Left renal cortex interstitium (tissue), 4 donors: ENCODE results near the gene SH2D1A. TPM values are rescaled to one million over a fixed set of nuclear protein-coding genes. Genes with fewer than 3 reads are reported as not detected.
"Not testable (repeated sequence)": the region's sequence is repeated elsewhere in the genome, so short reads cannot be mapped to it uniquely, and the experiment has no call there.

Source experiments
- DNase-seq, 4 donors: peaks; one replicate each; pipeline ENCODE4 v3.0.0-alpha.2; 2013; ENCODE audit warnings: low read depth in 4 of 4, low spot score in 2 of 4, missing footprints in 1 of 4
- polyA plus RNA-seq, 4 donors: library from polyadenylated mRNA; unstranded; fragments of 120-200 nt; gene quantifications; one replicate each; pipeline ENCODE4 v1.2.1, GENCODE V29; 2013; ENCODE audit not compliant: insufficient read length in 4 of 4

The SH2D1A gene
- under 1 TPM; 0.17 to 0.34 (median 0.23) TPM for polyA plus RNA-seq

DNA sequence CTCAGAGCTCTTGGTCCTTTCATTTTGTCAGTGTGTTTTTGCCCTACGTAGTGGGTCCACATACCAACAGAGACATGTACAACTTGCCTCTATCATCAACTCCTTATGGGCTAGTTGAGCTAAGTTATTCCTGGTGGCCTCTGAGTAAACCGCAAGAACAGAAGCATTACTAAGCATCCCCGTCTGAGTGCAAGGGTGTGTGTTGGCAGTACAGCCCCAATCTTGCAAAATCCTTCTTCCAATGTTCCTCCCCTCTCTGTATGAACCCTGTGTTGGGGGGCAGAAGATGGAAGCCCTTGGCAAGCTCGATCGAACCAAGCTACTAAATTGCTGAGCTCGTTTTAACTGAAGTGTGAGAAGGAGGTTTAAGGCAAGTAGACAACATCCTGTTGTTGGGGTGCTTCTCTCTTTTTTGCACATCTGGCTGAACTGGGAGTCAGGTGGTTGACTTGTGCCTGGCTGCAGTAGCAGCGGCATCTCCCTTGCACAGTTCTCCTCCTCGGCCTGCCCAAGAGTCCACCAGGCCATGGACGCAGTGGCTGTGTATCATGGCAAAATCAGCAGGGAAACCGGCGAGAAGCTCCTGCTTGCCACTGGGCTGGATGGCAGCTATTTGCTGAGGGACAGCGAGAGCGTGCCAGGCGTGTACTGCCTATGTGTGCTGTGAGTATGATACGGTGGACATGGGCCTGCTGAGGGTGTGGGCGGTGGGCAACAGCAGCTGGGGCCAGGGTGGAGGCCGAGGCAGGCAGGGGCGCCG is at the start of gene SH2D1A:
SH2D1A (plus strand) TSS at position 447 of the 760 bp plus-strand sequence; CDS start at position 527, 80 bp downstream.
- DNase-seq, result no peak

DNA sequence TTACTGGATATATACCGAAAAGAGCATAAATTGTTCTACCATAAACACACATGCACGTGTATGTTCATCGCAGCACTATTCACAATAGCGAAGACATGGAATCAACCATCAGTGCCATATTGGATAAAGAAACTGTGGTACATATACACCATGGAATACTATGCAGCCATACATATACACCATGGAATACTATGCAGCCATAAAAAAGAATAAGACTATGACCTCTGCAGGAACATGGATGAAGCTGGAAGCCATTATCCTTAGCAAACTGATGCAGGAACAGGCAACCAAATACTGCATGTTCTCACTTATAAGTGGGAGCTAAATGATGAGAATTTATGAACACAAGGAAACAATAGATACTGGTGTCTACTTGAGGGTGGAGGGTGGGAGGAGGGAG is 47.0 kb upstream of the SH2D1A start:
- DNase-seq, result not testable (repeated sequence)

DNA sequence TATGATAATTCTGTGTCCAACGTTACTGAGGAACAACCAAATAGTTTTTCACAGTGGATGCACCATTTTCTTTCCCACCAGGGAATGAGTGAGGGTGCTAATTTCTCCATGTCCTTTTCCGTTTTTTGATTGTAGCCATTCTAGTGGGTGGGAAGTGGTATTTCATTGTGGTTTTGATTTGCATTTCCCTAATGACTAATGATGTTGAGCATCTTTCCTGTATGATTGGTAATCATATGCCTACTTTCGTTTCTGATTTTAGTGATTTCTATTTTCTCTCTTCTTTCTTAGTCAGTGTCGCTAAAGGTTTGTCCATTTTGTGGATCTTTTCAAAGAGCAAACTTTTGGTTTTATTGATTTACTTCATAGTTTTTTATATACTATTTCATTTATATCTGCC is 46.0 kb upstream of the SH2D1A start:
- no peak for DNase-seq

DNA sequence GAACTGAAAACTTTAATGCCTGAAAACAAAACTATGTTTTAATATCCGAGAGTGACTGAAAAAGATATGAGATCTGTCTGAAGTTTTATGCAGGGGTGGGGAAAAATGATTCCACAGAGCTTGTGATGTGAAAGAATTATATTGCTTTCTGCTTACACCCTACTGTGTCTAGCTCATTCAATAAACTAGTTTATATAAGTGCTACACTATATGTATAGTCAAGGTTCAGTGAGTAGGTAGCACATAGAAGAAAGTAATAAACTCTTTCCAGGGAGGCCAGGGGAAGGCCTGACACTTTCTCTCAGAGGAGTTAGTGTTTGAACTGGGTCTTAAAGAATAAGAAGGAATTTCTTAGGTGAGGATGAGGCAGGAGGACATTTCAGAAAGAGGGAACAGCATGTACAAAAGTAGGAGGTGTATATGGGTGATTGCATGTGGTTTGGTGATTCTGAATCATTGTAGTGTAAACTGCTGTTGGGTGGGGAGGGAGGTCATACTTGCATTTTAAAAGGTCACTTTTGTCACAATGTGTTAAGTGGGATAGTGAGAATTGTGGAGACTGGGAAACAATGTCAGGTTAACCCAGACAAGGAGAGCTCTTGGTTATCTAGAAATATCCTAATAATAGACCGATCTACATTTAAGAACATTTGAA is 39.0 kb upstream of the SH2D1A start:
- no peak for DNase-seq

DNA sequence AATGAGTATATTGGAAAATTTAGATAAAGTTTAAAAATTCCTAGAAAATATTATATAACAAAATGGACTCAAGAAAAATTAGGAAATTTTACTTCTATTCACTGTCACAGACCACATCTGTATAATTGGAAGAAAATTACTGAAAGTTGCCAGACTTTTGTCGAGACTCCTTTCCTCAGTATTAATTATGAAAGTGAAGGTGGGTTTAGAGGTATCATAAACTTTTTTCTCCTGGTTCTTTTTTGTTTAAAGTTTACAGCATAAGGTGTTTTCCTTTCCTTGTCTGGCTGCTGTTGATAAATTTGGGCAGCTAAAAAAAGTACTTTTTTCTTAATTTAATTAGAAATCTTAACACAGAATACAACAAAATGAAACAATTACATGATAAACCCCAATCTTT is 20.6 kb upstream of the SH2D1A start:
- DNase-seq, result no peak

DNA sequence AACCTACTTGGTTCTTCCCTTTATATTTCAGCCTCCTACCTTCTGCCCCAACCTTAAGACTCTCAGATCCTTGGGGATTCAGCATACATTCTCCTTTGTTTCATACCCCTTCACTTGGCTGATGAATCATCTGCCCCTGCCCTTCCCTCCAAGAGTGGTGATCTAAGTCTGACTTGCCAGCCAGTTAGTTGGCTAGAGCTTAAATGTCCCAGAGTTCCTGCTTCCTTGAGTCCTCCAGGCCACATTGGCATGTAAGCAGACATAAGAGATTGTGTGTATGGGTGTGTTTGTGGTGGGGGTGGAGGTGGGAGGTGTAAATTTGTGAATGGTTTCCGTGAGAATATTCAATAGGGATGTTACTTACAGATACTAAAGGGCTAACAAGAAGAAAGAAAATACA is 17.6 kb upstream of the SH2D1A start:
- DNase-seq, result no peak

DNA sequence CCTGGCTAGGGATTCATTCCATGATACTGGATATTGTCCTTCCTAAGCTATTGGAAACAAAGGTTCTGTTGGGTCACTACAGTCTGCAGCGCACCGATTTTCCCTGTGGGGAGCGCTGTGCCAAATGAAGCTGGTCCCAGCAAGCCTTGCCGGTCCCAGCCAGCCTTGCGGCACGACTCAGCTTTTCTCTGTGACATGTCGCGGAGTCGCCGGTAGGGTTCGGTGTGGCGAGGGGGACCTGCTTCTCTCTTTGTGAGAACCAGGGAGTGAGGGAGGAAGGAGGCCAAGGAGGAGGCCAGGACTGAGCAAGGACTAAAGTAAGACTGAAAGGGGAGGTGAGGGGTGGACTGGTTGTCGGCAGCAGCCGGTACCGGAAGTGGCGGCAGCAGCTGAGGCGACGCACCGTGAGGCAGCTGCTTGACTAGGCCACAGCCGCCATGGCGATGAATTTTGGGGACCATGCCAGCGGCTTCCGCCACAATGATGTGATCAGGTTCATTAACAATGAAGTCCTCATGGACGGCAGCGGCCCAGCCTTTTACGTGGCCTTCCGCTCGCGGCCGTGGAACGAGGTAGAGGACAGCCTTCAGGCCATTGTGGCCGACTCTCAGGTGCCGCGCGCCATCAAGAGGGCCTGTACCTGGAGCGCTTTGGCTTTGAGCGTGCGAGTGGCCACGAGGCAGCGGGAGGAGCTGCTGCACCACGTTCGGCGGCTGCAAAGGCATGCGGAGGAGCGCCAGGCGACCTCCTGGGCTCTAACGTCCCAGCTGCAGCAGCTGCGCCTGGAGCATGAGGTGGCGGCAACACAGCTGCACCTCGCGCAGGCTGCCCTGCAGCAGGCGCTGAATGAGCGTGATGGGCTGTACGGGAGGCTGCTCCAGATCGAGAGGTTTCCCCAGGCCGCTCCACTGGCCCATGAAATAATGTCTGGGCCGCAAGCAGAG is 13.6 kb upstream of the SH2D1A start, which contains the start of gene TEX13D:
TEX13D (plus strand) TSS at position 180 of the 944 bp plus-strand sequence; CDS start at position 438, 258 bp downstream.
- DNase-seq, result no peak

DNA sequence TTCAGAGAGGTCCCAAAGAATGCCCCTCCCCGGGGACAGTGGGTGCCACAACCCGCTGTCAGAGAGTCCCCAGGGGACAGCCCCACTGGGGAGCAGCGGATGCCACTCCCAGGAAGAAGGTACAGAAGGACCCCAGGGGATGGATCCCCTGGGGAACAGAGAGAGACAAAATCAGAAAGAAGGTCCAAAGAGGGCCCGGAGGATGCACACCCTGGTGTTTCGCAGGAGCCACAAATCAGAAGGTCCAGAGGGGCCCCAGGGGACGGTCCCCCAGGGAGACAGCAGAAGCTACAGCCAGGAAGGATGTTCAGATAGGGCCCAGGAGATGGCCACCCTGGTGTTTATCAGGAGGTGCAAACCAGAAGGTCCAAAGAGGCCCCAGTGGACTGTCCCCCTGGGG is 12.5 kb upstream of the SH2D1A start:
- no peak for DNase-seq

DNA sequence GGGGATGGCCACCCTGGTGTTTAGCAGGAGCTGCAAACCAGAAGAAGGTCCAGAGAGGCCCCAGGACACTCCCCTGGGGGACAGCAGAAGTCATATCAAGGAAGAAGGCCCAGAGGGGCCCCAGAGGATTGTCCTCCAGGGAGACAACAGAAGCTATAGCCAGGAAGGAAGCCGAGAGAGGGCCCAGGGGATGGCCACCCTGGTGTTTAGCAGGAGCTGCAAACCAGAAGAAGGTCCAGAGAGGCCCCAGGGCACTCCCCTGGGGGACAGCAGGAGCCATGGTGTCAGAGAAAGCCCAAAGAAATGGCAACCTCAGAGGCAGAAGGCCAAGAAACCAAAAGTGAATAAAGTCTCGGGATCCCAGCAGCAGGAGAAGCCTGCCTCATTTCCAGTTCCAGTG is 11.8 kb upstream of the SH2D1A start:
- not testable (repeated sequence) for DNase-seq

DNA sequence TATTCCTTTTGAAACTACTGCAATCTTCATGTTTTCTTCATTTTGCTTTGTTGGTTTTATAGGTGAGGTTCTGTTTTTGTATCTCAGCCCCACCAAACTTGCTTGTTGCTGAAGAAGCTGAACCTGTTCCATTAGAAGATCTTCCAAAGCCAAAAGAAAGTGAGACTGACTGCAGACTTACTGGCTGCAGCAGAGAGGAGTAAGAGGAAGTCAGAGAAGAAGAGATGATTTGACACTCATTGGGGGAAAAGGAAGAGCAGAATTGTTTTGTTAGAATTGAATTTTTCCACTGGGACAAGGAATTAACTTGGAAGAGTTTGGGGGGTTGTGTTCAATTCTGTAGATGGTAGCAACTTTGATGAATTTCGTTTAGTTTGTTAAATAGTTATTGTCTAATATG is 10.8 kb upstream of the SH2D1A start:
- DNase-seq, result no peak

DNA sequence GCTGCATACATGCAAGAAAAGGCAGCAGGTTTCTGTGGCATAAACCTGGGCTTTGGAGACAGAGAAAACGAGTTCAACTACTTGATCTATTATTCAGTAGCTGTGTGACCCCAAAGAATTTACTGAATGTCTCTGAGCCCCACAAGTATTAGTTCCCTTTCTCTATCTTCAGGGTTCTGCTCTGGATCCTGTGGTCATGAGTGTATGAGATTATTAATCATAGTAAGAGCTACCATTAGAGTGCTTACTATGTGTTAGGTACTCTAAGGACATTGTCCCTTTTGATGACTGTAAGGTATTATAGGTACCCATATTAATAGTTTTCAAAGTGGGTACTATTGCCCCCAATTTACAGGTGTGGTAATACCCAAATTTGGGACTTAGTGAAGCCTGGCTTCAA is 8.4 kb upstream of the SH2D1A start:
- DNase-seq, result no peak

DNA sequence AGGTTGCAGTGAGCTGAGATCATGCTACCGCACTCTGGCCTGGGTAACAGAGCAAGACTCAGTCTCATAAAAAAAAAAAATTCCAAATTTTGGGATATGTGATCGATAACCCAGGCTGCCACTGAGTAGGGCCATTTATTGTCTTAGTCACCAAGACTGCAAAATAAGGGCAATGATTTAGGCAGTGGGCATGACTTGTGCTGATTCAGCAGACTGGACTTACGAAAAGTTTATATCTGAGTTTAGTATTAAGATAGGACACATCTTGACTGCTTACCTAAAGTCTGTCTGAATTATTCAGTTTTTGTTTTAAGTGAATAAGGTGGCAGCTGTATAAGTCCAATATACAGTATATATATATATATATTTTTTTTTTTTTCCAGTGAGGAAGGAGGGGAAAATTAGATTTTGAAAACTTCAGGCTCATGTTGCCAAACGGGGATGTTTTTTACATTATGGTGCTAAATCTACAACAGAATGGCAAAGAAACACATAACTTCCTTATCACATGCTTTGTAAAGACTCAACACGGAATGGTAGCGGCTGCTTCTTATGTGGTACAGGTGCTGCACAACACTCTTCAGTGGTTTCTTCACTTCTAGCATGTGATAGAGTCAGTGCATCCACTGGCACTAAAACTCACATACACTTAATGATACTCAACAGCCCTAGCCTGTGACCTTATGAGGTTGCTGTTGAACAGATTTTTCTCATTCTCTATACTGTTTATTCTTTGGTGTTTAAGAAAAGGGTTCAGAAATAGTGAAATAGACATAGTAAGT is 7.4 kb upstream of the SH2D1A start:
- DNase-seq, result no peak

DNA sequence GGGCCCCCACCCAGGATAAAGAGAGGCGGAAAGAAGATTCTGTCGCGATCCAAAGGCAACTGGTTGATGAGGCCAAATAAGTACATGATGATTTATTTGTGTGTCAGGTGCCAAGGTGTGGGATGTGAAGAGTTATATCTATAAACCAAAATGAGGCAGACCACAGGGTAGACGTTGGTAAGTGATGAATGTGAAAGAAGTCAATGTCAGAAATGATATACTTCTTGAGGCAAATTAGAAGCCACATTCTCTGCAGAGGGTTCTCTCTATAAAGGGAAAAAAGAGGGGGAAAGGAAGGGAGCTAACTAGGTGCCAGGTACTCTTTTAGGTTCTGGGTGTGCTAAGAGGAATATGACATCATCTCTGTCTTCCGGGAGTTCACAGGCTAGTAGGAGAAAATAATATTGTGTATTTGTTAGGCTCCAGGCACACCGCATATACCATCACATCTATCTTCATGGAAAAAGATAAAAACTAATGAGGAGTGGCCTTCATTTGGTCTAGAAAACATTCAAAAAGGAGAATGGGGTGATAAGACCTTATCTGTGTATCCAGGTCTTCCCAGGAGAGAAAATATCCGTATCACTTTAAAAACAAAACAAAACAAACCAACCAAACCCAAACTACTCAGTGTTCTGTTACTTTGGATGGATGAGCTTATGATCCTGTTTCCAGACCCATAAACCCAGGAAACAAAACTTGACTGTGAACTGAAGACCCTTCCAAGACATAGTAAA is 4.8 kb upstream of the SH2D1A start:
- no peak for DNase-seq

DNA sequence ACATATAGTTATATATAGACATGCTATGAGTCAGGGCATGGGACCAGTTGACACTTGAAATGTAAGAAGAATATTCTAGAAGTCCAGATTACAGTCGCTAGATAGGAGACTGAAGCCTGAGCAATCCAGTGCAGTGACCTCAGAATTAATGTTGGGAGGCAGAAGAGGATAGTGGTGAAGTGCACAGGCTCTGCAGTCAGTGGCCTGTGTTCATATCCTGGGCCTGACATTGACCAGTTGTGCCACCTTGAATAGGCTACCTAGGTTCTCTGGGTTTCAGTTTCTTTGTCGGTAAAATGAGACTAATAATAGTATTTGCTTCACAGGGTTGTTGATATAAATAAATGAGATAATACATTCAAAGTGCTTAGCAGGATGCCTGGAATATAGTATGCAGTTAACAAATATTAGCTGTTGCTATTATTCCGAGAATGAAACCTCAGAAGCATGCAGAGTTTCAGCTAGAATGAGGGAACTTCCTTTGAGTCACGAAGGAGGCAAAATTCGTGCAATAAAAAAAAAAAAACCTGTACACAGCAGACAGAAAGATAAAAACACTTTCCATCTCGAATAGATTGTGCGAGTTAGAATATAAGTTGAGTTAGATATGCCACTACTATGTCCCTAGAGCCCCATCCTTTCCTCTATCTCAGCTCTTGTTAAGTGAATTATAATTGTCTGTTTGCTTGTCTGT is 4.0 kb upstream of the SH2D1A start:
- no peak for DNase-seq

DNA sequence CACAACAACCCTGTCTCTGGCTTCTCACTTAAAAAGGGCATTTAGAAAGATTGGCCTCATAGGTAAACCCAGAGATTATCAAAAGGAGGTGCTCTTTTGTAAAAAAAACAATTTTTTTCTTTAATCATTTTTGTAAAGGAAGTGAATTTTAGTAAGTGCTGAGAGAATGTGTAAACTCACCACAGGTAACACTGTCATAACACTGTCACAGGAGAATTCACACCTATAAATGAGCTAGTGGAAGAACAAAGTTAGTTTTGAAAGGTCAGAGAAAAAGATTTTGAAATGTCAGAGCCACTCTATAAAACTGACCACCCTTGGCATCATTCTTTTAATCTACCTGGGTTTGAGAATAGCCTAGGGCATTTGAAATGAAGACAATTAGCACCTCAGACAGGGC is 3.3 kb upstream of the SH2D1A start:
- no peak for DNase-seq

DNA sequence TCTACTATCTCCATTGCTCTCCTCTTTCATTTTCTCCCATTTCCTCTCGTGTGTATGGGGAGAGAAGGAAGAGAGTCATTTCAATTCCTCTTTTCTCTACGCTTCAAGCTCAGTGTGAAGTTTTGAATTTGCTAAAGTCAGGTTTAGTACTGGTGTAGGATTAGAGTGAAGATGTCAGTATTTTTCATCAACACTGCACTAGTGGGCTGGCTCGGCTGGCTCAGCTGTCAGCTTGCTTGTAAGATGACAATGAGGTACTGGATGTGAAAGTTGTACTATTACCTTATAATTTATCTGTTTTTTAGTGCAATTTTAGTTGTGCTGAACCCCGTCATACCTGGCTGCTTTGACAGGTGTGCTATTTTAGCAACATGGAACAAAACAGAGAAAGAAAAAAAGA is 2.1 kb upstream of the SH2D1A start:
- no peak for DNase-seq

DNA sequence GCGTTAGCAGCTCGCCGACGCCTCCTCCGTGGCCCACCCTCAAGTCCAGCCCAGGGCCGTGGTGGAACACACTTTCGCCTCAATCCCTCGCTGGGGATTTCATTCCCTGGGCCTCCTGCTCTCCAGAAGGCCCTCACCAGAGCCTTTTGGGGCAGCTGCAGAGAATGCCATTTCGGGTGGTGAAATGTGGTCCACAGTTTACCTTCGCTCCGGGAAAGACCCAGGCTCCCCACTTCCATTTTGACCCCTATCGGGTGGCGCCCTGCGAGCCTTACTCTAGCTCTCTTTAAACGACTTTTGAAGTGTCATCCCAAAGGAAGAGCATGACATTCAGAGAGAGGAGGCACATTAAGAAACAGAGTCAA is 496 bp downstream of the SH2D1A start:
- DNase-seq, result no peak

DNA sequence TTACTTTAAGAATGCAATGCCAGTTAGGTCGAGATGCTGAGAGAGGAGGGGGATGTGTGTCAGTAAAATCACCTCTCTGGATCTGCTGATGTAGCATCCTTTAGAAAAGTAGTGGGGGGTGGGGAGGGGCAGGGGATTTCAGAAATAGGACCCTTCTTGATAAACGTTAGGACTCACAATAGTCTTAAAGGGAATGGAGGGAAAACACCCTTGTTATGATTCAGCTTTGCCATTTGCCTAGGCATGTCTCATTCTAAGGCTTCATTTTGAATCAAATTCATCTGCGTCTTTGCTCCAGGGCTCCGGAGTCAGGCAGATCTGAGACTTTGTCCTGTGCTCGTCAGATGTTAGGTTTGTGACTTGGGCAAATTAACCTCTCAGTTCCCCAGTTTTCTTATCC is 879 bp downstream of the SH2D1A start:
- DNase-seq, result no peak

DNA sequence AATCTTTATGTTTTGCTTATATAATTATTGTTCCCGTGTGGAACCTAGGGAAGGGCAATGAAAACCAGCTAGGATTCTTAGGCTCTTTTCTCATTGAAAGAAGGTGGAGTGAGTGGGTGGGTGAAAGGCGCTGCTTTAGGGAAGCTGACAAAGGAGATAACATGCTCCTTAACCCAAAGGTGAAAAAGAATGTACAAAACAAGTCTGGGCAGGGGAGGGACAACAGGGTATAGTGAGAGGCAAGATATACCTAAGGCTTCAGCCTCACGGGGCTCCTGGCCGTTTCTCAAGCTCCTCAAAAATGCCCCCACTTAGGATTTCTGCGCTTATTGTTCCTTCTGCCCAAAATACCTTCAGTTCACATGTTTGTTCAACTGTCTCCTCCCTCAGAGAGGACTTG is 1.8 kb downstream of the SH2D1A start:
- DNase-seq, result no peak
